Measurements from ENCODE around the gene EXOC7.

DNA sequence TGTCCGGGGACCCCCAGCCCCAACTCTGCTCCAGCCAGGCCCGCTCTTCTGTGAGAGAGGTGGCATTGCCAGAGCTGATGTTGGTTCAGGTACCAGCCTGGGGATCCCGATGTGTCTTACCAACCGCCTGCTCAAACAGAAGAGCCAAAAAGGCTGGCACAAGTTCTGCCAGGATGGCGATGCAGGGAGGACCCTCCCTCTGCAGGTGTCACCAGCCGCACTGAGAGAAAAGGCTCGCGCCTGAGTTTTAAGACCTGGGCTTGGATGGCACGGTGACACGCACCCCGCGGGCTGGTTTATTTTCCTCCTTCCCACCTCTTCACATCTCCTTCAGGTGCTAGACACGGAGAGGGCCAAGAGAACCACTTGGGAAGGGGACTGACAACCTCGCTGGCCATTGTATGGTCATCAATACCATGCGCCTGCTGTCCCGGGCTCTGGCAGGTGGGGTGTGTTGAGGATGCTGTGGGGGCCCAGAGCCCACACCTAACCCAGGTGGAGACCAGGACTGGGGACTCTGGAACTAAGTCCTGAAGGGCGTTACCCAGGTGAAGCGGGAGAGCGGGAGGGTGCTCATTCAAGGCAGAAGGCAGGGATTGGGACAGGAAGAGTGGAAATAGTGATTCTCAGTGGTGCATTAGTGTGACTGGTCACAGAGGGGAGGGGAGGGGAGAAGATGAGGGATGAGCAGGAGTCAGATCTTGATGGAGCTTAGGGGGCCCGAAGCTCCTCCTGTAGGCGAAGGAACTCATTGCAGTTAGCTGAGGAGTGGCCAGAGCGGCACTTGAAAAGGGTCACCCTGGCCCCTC, 21.2 kb upstream of the EXOC7 start:
- no peak for TF ChIP-seq EZH2 (IDR thresholded peaks at IDR 0.05; ENCODE audit: insufficient read depth, low read length)
- TF ChIP-seq, protein P1, sequence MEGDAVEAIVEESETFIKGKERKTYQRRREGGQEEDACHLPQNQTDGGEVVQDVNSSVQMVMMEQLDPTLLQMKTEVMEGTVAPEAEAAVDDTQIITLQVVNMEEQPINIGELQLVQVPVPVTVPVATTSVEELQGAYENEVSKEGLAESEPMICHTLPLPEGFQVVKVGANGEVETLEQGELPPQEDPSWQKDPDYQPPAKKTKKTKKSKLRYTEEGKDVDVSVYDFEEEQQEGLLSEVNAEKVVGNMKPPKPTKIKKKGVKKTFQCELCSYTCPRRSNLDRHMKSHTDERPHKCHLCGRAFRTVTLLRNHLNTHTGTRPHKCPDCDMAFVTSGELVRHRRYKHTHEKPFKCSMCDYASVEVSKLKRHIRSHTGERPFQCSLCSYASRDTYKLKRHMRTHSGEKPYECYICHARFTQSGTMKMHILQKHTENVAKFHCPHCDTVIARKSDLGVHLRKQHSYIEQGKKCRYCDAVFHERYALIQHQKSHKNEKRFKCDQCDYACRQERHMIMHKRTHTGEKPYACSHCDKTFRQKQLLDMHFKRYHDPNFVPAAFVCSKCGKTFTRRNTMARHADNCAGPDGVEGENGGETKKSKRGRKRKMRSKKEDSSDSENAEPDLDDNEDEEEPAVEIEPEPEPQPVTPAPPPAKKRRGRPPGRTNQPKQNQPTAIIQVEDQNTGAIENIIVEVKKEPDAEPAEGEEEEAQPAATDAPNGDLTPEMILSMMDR (IDR thresholded peaks at IDR 0.05; ENCODE audit: insufficient read depth, low read depth, low read length), result no peak
